DND-41 (cell line): ENCODE measurements around the gene SPTSSA.

Experiments
- ATAC-seq: fragments of 200-7000 bp; cut with Tn5 transposase; 3 replicates; pipeline ENCODE4 v1.9.1; 2021; ENCODE audit warnings: low read depth; ENCODE audit not compliant: insufficient read depth
- DNase-seq: peaks from one replicate; pipeline ENCODE4 v3.0.0-alpha.2; 2020
- H2AFZ ChIP-seq: 2 replicates; pipeline ENCODE4 v1.6.0; 2012; ENCODE audit warnings: low read depth, low read length
- H3K27ac ChIP-seq: 2 replicates; pipeline ENCODE4 v1.5.1; 2012; ENCODE audit warnings: low read length, inconsistent platforms
- H3K27me3 ChIP-seq: fragments of 200-600 bp; sonication (generic); 2 replicates; pipeline ENCODE4 v1.6.0; 2012; ENCODE audit warnings: low read length, mild to moderate bottlenecking, inconsistent platforms; ENCODE audit not compliant: insufficient read depth, poor library complexity
- H3K36me3 ChIP-seq: 2 replicates; pipeline ENCODE4 v1.5.1; 2012; ENCODE audit warnings: low read length, inconsistent platforms; ENCODE audit not compliant: insufficient read depth
- H3K4me1 ChIP-seq: 2 replicates; pipeline ENCODE4 v1.5.1; 2012; ENCODE audit warnings: mild to moderate bottlenecking, low read length; ENCODE audit not compliant: insufficient read depth
- H3K4me2 ChIP-seq: 2 replicates; pipeline ENCODE4 v1.6.0; 2012; ENCODE audit warnings: mild to moderate bottlenecking, moderate library complexity, low read length, inconsistent platforms; ENCODE audit not compliant: insufficient read depth
- H3K4me3 ChIP-seq, 2 experiments: fragments of 200-600 bp in 1 of 2; shearing (Covaris generic) in 1 of 2; 2 replicates each; pipeline ENCODE4 v1.5.1; 2012 to 2016; ENCODE audit warnings: inconsistent platforms in 2 of 2, low read length in 2 of 2, mild to moderate bottlenecking in 2 of 2, low read depth in 1 of 2, moderate library complexity in 1 of 2
- H3K79me2 ChIP-seq: 2 replicates; pipeline ENCODE4 v1.6.0; 2012; ENCODE audit warnings: low read length, inconsistent platforms; ENCODE audit not compliant: insufficient read depth
- H3K9ac ChIP-seq: 2 replicates; pipeline ENCODE4 v1.6.0; 2012; ENCODE audit warnings: low read depth, mild to moderate bottlenecking, inconsistent platforms, low read length, moderate library complexity
- H3K9me3 ChIP-seq: 2 replicates; pipeline ENCODE4 v1.5.1; 2012; ENCODE audit warnings: low read length, moderate library complexity, mild to moderate bottlenecking, inconsistent platforms; ENCODE audit not compliant: insufficient read depth, severe bottlenecking
- H4K20me1 ChIP-seq: 2 replicates; pipeline ENCODE4 v1.6.0; 2012; ENCODE audit warnings: low read length; ENCODE audit not compliant: insufficient read depth
- CTCF ChIP-seq: IDR thresholded peaks from 2 replicates; pipeline ENCODE4 v1.5.1; 2012; ENCODE audit warnings: borderline replicate concordance, low read length, moderate library complexity, mild to moderate bottlenecking; ENCODE audit not compliant: poor library complexity, severe bottlenecking; ENCODE audit errors: extremely low read depth
- EZH2 ChIP-seq: IDR thresholded peaks from 3 replicates; pipeline ENCODE4 v1.6.1; 2012; ENCODE audit warnings: borderline replicate concordance, low read depth, mild to moderate bottlenecking, moderate library complexity, low read length, inconsistent platforms; ENCODE audit not compliant: severe bottlenecking

Gene SPTSSA

GRCh38 chr14:34449819-34450541 is 12.1 kb downstream of the SPTSSA start:
- DNase-seq: no peak
- no peaks in the 10 kb centered on the region for H3K4me1 ChIP-seq
- no peak overlapping the region for H2AFZ ChIP-seq
- H3K27ac ChIP-seq: no peak overlapping the region
- H3K79me2 ChIP-seq: peaks cover 6% of the 10 kb centered on the region; the same call in 1 of the 2 replicates
- no peak for ATAC-seq
- TF ChIP-seq CTCF (no peak), EZH2 (no peak)
- no peaks in the 10 kb centered on the region for H3K9me3 ChIP-seq
- H4K20me1 ChIP-seq: peaks cover 4% of the 10 kb centered on the region; the same call in 1 of the 2 replicates
- no peak overlapping the region for H3K4me3 ChIP-seq
- peaks cover 10% of the 10 kb centered on the region; the same call in 1 of the 2 replicates for H3K36me3 ChIP-seq
- no peaks in the 10 kb centered on the region for H3K27me3 ChIP-seq
- no peak overlapping the region for H3K9ac ChIP-seq
- H3K4me2 ChIP-seq: no peak overlapping the region

- Histone ChIP-seq H3K79me2 (no peaks in the 10 kb centered on the region; the same call in 1 of the 2 replicates), H3K4me2 (no peak overlapping the region), H3K36me3 (peaks cover under 1% of the 10 kb centered on the region; the same call in 1 of the 2 replicates), H3K9me3 (no peaks in the 10 kb centered on the region), H3K27me3 (no peaks in the 10 kb centered on the region), H3K27ac (no peak overlapping the region), H4K20me1 (no peaks in the 10 kb centered on the region), H3K4me1 (no peaks in the 10 kb centered on the region; the same call in 1 of the 2 replicates), H3K4me3 (no peak overlapping the region), H3K9ac (no peak overlapping the region), H2AFZ (no peak overlapping the region)
- ATAC-seq (no peak), DNase-seq (no peak)
- TF ChIP-seq EZH2 (no peak), CTCF (no peak)
Measured at GRCh38 chr14:34439090-34439489, 22.9 kb downstream of the SPTSSA start.

GRCh38 chr14:34438438-34438837 is 23.6 kb downstream of the SPTSSA start:
- Histone ChIP-seq H3K36me3 (no peaks in the 10 kb centered on the region; the same call in 1 of the 2 replicates), H2AFZ (no peak overlapping the region), H4K20me1 (no peaks in the 10 kb centered on the region), H3K4me1 (no peaks in the 10 kb centered on the region; the same call in 1 of the 2 replicates), H3K27me3 (no peaks in the 10 kb centered on the region), H3K9me3 (no peaks in the 10 kb centered on the region), H3K4me2 (no peak overlapping the region), H3K79me2 (no peaks in the 10 kb centered on the region; the same call in 1 of the 2 replicates), H3K4me3 (no peak overlapping the region), H3K27ac (no peak overlapping the region), H3K9ac (no peak overlapping the region)
- DNase-seq (no peak), ATAC-seq (no peak)
- TF ChIP-seq EZH2 (no peak), CTCF (no peak)
